H9 (cell line): Measurements from ENCODE around the gene SPIB. TPM values are rescaled to one million over a fixed set of nuclear protein-coding genes. Genes with fewer than 3 reads are reported as not detected.

ENCODE experiments used
- DNase-seq: peaks from one replicate; pipeline ENCODE4 v3.0.0-alpha.2; 2017
- H2AFZ ChIP-seq: one replicate; pipeline ENCODE4 v1.6.1; 2013; ENCODE audit warnings: mild to moderate bottlenecking, low read length, control low read depth, moderate library complexity
- H2AK5ac ChIP-seq: 2 replicates; pipeline ENCODE4 v1.6.1; 2013; ENCODE audit warnings: low read length, control low read depth, mixed read lengths; ENCODE audit not compliant: insufficient read length
- H2BK120ac ChIP-seq: one replicate; pipeline ENCODE4 v1.6.1; 2013; ENCODE audit warnings: low read depth, mild to moderate bottlenecking, low read length, control low read depth, inconsistent platforms; ENCODE audit not compliant: poor library complexity, severe bottlenecking
- H2BK12ac ChIP-seq: 2 replicates; pipeline ENCODE4 v1.6.1; 2013; ENCODE audit warnings: low read length, control low read depth, mixed read lengths, low read depth; ENCODE audit not compliant: insufficient read length
- H2BK15ac ChIP-seq: 2 replicates; pipeline ENCODE4 v1.6.1; 2013; ENCODE audit warnings: low read depth, low read length, control low read depth
- H2BK20ac ChIP-seq: one replicate; pipeline ENCODE4 v1.6.1; 2013; ENCODE audit warnings: low read depth, mild to moderate bottlenecking, low read length, control low read depth, inconsistent platforms; ENCODE audit not compliant: poor library complexity, severe bottlenecking
- H2BK5ac ChIP-seq: 2 replicates; pipeline ENCODE4 v1.6.1; 2013; ENCODE audit warnings: low read length, control low read depth, mixed read lengths; ENCODE audit not compliant: insufficient read length
- H3K14ac ChIP-seq: 2 replicates; pipeline ENCODE4 v1.6.1; 2013; ENCODE audit warnings: low read length, control low read depth; ENCODE audit not compliant: insufficient read depth
- H3K18ac ChIP-seq: 2 replicates; pipeline ENCODE4 v1.6.1; 2013; ENCODE audit warnings: low read depth, mild to moderate bottlenecking, mixed read lengths, low read length, control low read depth; ENCODE audit not compliant: insufficient read length
- H3K23ac ChIP-seq: 2 replicates; pipeline ENCODE4 v1.6.1; 2013; ENCODE audit warnings: low read length, control low read depth, mixed read lengths, low read depth; ENCODE audit not compliant: insufficient read length
- H3K23me2 ChIP-seq: 2 replicates; pipeline ENCODE4 v1.6.1; 2013; ENCODE audit warnings: low read depth, mild to moderate bottlenecking, mixed read lengths, low read length, control low read depth; ENCODE audit not compliant: insufficient read length, poor library complexity, severe bottlenecking
- H3K27ac ChIP-seq: 2 replicates; pipeline ENCODE4 v1.5.1; 2013; ENCODE audit warnings: low read length, control low read depth, mixed read lengths, low read depth; ENCODE audit not compliant: insufficient read length
- H3K27me3 ChIP-seq: 2 replicates; pipeline ENCODE4 v1.6.1; 2013; ENCODE audit warnings: low read length, control low read depth, inconsistent platforms; ENCODE audit not compliant: insufficient read depth
- H3K4ac ChIP-seq: 2 replicates; pipeline ENCODE4 v1.6.1; 2013; ENCODE audit warnings: low read depth, mild to moderate bottlenecking, control low read depth, inconsistent platforms, low read length, moderate library complexity
- H3K4me1 ChIP-seq: 2 replicates; pipeline ENCODE4 v1.6.1; 2013; ENCODE audit warnings: low read length, control low read depth, inconsistent platforms; ENCODE audit not compliant: insufficient read depth
- H3K4me2 ChIP-seq: 2 replicates; pipeline ENCODE4 v1.6.1; 2013; ENCODE audit warnings: low read length, control low read depth, mixed read lengths; ENCODE audit not compliant: insufficient read length, insufficient read depth
- H3K56ac ChIP-seq: 2 replicates; pipeline ENCODE4 v1.6.1; 2013; ENCODE audit warnings: low read depth, mild to moderate bottlenecking, mixed read lengths, low read length, control low read depth; ENCODE audit not compliant: insufficient read length
- H3K79me1 ChIP-seq: 2 replicates; pipeline ENCODE4 v1.6.1; 2013; ENCODE audit warnings: low read depth, mild to moderate bottlenecking, moderate library complexity, low read length, control low read depth, inconsistent platforms; ENCODE audit not compliant: insufficient read depth, poor library complexity, severe bottlenecking
- H3K79me2 ChIP-seq: 2 replicates; pipeline ENCODE4 v1.6.1; 2013; ENCODE audit warnings: low read length, control low read depth, inconsistent platforms; ENCODE audit not compliant: insufficient read depth
- H3K9ac ChIP-seq: 2 replicates; pipeline ENCODE4 v1.6.1; 2013; ENCODE audit warnings: low read length, control low read depth, mixed read lengths; ENCODE audit not compliant: insufficient read length; ENCODE audit errors: extremely low read depth
- H3K9me3 ChIP-seq: one replicate; pipeline ENCODE4 v1.6.1; 2013; ENCODE audit warnings: low read depth, low read length, inconsistent platforms; ENCODE audit not compliant: control insufficient read depth
- H3T11ph ChIP-seq: one replicate; pipeline ENCODE4 v1.6.1; 2013; ENCODE audit warnings: mild to moderate bottlenecking, low read length, control low read depth, inconsistent platforms
- H4K20me1 ChIP-seq: one replicate; pipeline ENCODE4 v1.6.1; 2013; ENCODE audit not compliant: control insufficient read depth, insufficient read length, insufficient read depth
- H4K5ac ChIP-seq: 2 replicates; pipeline ENCODE4 v1.6.1; 2013; ENCODE audit warnings: low read depth, mild to moderate bottlenecking, mixed read lengths, low read length, control low read depth; ENCODE audit not compliant: insufficient read length
- H4K8ac ChIP-seq: replicated peaks from 2 replicates; pipeline ENCODE4 v1.6.1; 2013; ENCODE audit warnings: low read length, control low read depth, mixed read lengths, low read depth; ENCODE audit not compliant: insufficient read length
- H4K91ac ChIP-seq: 2 replicates; pipeline ENCODE4 v1.6.1; 2013; ENCODE audit warnings: low read depth, mild to moderate bottlenecking, moderate library complexity, mixed read lengths, low read length, control low read depth; ENCODE audit not compliant: insufficient read length
- H3K27ac Mint-ChIP-seq, 3 experiments: 2 replicates in 2 of 3; 3 replicates in 1 of 3; pipeline ENCODE4 v1.8.0; 2020 to 2021; ENCODE audit warnings: mixed read lengths in 3 of 3, mild to moderate bottlenecking in 1 of 3, moderate library complexity in 1 of 3
- H3K27me3 Mint-ChIP-seq: 2 replicates; pipeline ENCODE4 v1.8.0; 2021; ENCODE audit warnings: low read depth, mild to moderate bottlenecking, moderate library complexity, mixed read lengths
- H3K36me3 Mint-ChIP-seq, 3 experiments: 2 replicates in 2 of 3; 3 replicates in 1 of 3; pipeline ENCODE4 v1.8.0; 2020 to 2021; ENCODE audit warnings: low read depth in 3 of 3, mixed read lengths in 3 of 3; ENCODE audit not compliant: insufficient read depth in 1 of 3
- H3K4me1 Mint-ChIP-seq, 2 experiments: 2 replicates each; pipeline ENCODE4 v1.8.0; 2020; ENCODE audit warnings: mixed read lengths in 2 of 2
- H3K4me3 Mint-ChIP-seq, 2 experiments: 2 replicates in 1 of 2; 3 replicates in 1 of 2; pipeline ENCODE4 v1.8.0; 2020 to 2021; ENCODE audit warnings: mild to moderate bottlenecking in 2 of 2, mixed read lengths in 2 of 2, moderate library complexity in 1 of 2
- H3K9me3 Mint-ChIP-seq, 2 experiments: 2 replicates in 1 of 2; 3 replicates in 1 of 2; pipeline ENCODE4 v1.8.0; 2020; ENCODE audit warnings: mild to moderate bottlenecking in 2 of 2, mixed read lengths in 2 of 2, moderate library complexity in 1 of 2
- WGBS: extraction: QIAGEN DNeasy Blood & Tissue Kit; methylation state at CpG from one replicate; pipeline ENCODE4 v1.1.7; 2013; ENCODE audit warnings: missing lambda C conversion rate, low lambda C conversion rate, mixed read lengths; ENCODE audit not compliant: insufficient read length; ENCODE audit errors: extremely low coverage; 5-methylcytosine and 5-hydroxymethylcytosine counted together
- total RNA-seq: library from RNA; stranded (reverse); gene quantifications from 2 replicates; pipeline ENCODE4 v1.2.1, GENCODE V29; 2021
- TF ChIP-seq, protein P1 (sequence below): fragments of 200-600 bp; sonication (generic); conservative IDR thresholded peaks from 3 replicates; pipeline ENCODE4 v1.8.0; 2021; ENCODE audit warnings: antibody characterized with exemption, mild to moderate bottlenecking

The SPIB gene
- total RNA-seq, 1 experiment from 2014 or later, result 33.3 TPM

DNA sequence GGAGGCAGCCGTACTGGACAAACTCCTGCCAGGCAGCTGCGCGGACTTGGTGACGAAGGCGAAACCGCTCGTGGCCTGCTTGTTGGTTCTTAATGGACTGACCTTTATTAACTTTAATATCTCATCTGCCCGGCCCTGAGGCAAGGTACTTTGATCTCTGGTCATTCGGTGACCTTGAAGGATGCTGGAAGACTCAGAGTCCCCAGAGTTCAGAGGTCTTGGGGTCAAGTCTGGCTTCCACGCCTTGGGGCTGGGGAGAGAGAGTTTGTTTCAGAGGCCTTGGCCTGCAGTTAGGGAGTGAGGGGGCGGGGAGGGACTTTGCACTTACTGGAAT, 47.9 kb downstream of the SPIB start:
- H3K27me3 ChIP-seq, result no peaks in the 10 kb centered on the region
- H4K91ac ChIP-seq, result no peak overlapping the region
- H3K56ac ChIP-seq, result no peak overlapping the region
- no peak overlapping the region for H3K18ac ChIP-seq
- H3K9me3 Mint-ChIP-seq, result no peaks in the 10 kb centered on the region
- no peak overlapping the region for H2BK20ac ChIP-seq
- H4K8ac ChIP-seq, result no peak overlapping the region
- no peaks in the 10 kb centered on the region for H4K20me1 ChIP-seq
- H3K4me3 Mint-ChIP-seq, result no peak overlapping the region
- H3K14ac ChIP-seq, result no peak overlapping the region
- no peak overlapping the region for H3K4ac ChIP-seq
- H2AFZ ChIP-seq, result no peak overlapping the region
- H2AK5ac ChIP-seq, result no peak overlapping the region
- no peaks in the 10 kb centered on the region for H3K4me1 ChIP-seq
- no peak overlapping the region for H4K5ac ChIP-seq
- H2BK120ac ChIP-seq, result no peak overlapping the region
- H2BK15ac ChIP-seq, result no peak overlapping the region
- H3T11ph ChIP-seq, result no peak overlapping the region
- no peak overlapping the region for H3K27ac Mint-ChIP-seq
- H3K27ac ChIP-seq, result no peak overlapping the region
- peaks cover 9% of the 10 kb centered on the region for H3K27me3 Mint-ChIP-seq
- no peak overlapping the region for H3K9ac ChIP-seq
- WGBS, result no CpG with 5 or more reads among the region's 11 CpGs
- H3K4me2 ChIP-seq, result no peak overlapping the region
- peaks cover 7 to 8% of the 10 kb centered on the region in 2 experiments for H3K4me1 Mint-ChIP-seq
- no peaks in the 10 kb centered on the region for H3K9me3 ChIP-seq
- no peaks in the 10 kb centered on the region for H3K23me2 ChIP-seq
- no peak overlapping the region for H3K23ac ChIP-seq
- no peak for DNase-seq
- no peaks in the 10 kb centered on the region; a peak in 1 of 7 replicates for H3K36me3 Mint-ChIP-seq
- no peak overlapping the region for H2BK5ac ChIP-seq
- TF ChIP-seq, protein P1, sequence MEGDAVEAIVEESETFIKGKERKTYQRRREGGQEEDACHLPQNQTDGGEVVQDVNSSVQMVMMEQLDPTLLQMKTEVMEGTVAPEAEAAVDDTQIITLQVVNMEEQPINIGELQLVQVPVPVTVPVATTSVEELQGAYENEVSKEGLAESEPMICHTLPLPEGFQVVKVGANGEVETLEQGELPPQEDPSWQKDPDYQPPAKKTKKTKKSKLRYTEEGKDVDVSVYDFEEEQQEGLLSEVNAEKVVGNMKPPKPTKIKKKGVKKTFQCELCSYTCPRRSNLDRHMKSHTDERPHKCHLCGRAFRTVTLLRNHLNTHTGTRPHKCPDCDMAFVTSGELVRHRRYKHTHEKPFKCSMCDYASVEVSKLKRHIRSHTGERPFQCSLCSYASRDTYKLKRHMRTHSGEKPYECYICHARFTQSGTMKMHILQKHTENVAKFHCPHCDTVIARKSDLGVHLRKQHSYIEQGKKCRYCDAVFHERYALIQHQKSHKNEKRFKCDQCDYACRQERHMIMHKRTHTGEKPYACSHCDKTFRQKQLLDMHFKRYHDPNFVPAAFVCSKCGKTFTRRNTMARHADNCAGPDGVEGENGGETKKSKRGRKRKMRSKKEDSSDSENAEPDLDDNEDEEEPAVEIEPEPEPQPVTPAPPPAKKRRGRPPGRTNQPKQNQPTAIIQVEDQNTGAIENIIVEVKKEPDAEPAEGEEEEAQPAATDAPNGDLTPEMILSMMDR, result no peak
- H3K79me2 ChIP-seq, result no peaks in the 10 kb centered on the region
- H2BK12ac ChIP-seq, result no peak overlapping the region
- H3K79me1 ChIP-seq, result no peaks in the 10 kb centered on the region
